Uterus (tissue), 2 donors: Measurements from ENCODE around the gene CKMT2.

ENCODE experiments used
- CTCF ChIP-seq, 4 experiments: fragments of 200-600 bp in 2 of 4; fragments of 450-650 bp in 2 of 4; sonication (generic) in 2 of 4; IDR thresholded peaks; one replicate each; pipeline ENCODE4 v1.5.1; 2016 to 2019; ENCODE audit warnings: antibody characterized with exemption in 4 of 4, mild to moderate bottlenecking in 2 of 4, moderate library complexity in 1 of 4
- POLR2A ChIP-seq, 2 donors: fragments of 450-650 bp; IDR thresholded peaks; one replicate each; pipeline ENCODE4 v1.6.1; 2016; ENCODE audit warnings: antibody characterized with exemption in 2 of 2, mild to moderate bottlenecking in 1 of 2, moderate library complexity in 1 of 2

DNA sequence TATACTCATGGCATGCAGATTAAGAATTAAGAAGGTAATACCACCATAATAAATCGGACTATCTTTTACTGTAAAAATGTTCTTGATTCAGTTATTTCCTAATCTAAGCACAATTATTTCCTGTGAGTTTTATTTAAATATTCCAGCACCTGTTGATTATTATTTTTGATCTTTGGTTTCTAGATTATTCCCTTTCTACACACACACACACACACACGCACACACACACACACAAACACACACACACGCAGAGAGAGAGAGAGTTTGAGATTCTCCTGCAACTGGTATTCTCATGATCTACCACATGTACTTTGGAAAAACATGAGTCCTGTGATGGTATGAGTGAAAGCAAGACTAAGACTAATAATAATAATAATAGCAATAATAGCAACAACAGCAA is 17.0 kb upstream of the CKMT2 start:
- no peak for TF ChIP-seq CTCF (IDR thresholded peaks at IDR 0.05)
- no peak for TF ChIP-seq POLR2A (IDR thresholded peaks at IDR 0.05)
